GM23248 (cell line): ENCODE results near the gene SPHKAP.

ENCODE experiments used
- EZH2 ChIP-seq: fragments of 200-600 bp; sonication (generic); IDR thresholded peaks from 2 replicates; pipeline ENCODE4 v1.6.1; 2018; ENCODE audit warnings: antibody characterized with exemption, mild to moderate bottlenecking; ENCODE audit not compliant: insufficient read depth, poor library complexity, severe bottlenecking
- EZH2phosphoT487 ChIP-seq: fragments of 200-600 bp; sonication (generic); IDR thresholded peaks from 2 replicates; pipeline ENCODE4 v1.6.1; 2018; ENCODE audit warnings: antibody characterized with exemption, moderate library complexity, mild to moderate bottlenecking, low read depth; ENCODE audit not compliant: insufficient read depth

GRCh38 chr2:228126401-228126800, 55.1 kb downstream of the SPHKAP start:
- TF ChIP-seq EZH2phosphoT487 (no peak), EZH2 (no peak)
